NOMO-1 treated with dmso at 0.1 percent for 144 hours (cell line): ENCODE measurements around the gene BUD13.
"Not testable (repeated sequence)": the region's sequence is repeated elsewhere in the genome, so short reads cannot be mapped to it uniquely, and the experiment has no call there.

Source experiments
- DNase-seq: peaks from one replicate; lab custom pipeline; 2025; ENCODE audit not compliant: unreplicated experiment; lab: John Stamatoyannopoulos, UW

Gene BUD13, protein sequence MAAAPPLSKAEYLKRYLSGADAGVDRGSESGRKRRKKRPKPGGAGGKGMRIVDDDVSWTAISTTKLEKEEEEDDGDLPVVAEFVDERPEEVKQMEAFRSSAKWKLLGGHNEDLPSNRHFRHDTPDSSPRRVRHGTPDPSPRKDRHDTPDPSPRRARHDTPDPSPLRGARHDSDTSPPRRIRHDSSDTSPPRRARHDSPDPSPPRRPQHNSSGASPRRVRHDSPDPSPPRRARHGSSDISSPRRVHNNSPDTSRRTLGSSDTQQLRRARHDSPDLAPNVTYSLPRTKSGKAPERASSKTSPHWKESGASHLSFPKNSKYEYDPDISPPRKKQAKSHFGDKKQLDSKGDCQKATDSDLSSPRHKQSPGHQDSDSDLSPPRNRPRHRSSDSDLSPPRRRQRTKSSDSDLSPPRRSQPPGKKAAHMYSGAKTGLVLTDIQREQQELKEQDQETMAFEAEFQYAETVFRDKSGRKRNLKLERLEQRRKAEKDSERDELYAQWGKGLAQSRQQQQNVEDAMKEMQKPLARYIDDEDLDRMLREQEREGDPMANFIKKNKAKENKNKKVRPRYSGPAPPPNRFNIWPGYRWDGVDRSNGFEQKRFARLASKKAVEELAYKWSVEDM

GRCh38 chr11:116772443-116773202 is at the start of gene BUD13:
BUD13 (minus strand) TSS chr11:116772987; CDS start chr11:116772964, 23 bp downstream.
- peak; percentile 81 for DNase-seq

GRCh38 chr11:116822575-116822974 is 49.8 kb upstream of the BUD13 start:
- DNase-seq: no peak

- no peak for DNase-seq
Observed at GRCh38 chr11:116821050-116821918, 48.5 kb upstream of the BUD13 start.

DNA sequence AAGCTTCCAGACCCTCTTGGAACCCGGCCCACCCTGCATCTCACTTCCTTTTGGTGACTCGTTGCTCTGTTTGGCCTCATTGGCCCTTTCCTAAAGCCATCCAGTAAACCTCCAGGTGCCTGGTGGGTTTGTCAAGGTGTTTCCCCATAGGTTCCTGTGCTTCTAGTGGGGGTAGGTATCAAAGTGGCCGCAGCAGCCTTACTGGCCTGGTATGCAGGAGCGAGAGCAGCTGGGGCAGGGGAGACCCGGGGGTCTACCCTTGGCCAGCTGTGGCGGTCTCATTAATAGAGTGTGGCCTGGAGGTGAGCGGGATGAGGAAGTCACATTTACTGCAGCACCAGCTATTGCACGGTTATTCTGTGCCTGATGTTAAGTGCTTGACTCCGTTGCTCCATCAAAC is 46.3 kb upstream of the BUD13 start:
- no peak for DNase-seq

- no peak for DNase-seq
Observed at GRCh38 chr11:116814502-116814901, 41.7 kb upstream of the BUD13 start.

GRCh38 chr11:116813781-116814471 is 41.1 kb upstream of the BUD13 start:
- DNase-seq: no peak

DNA sequence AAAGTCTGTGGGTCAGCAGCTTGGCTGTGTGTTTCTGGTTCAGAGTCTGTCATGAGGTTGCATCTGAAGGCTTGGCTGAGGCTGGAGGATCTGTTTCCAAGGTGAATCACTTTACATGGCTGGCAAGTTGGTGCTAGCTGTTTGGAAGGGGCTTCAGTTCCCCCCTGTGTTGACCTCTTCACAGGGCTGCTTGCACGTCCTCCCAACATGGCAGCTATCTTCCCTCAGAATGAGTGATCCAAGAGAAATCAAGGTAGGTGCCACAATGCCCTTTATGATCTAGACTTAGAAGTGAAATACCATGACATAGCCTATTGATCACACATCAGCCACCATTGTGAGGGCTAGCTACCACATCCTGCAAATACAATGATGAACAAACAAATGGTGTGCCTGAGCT is 40.4 kb upstream of the BUD13 start:
- no peak for DNase-seq

DNA sequence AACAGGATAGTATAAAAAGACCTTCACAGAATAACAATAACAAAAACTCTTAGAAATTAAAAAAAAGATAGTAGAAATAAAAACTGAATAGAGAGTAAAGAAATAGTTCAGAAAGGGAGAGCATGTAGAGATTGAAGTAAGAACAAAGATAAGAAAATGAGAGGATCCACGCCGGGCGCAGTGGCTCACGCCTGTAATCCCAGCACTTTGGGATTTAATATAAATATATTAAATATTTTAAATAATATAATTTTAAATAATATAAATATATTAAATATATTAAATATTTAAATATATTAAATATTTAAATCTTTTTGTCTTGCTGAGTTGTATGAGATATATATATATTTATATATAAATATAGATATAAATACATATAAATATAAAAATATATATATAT is 39.3 kb upstream of the BUD13 start:
- no peak for DNase-seq

GRCh38 chr11:116811194-116811593 is 38.4 kb upstream of the BUD13 start:
- no peak for DNase-seq

DNA sequence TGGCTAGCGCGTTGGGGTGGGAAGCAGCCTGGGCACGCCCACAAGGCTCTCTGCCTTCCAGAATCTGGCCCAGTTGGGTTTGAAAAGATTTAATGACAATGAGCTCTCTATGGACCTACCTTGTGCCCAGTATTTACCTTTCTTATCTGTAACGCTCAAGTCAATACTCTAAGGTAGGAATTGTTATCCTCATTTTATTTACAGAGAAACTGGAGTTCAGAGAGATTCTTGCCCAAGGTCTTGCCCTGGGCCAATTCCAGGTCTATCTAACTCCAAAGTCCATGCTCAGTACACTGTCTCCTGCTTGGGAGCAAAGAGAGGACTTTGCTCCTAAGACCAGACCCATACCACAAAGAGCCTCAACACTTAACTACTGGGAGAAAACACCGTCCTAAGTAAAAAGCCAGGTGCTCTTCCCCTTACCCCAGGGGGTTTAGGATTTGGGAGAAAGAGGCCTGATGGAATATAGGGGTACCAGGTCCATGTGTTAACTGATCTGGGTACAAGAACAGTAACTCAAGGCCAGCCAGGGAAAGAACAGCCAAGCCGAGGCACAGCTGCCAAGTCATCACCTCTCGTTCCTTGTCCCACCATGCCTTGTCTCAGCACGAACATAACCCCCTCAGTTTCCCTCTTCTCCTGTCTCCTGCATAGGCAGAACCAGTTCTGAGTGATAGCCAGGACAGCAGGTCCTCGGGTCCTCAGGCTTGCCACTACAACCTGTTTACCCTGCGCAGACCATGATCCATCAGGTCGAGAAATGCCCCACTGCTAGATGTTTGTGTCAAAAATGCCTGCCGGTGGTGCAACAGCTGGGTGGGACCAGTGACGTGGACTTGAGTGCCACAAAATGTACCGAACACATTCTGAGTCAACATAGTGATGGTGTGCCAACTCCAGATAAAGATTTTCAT is 35.7 kb upstream of the BUD13 start:
- no peak for DNase-seq

- DNase-seq: no peak
Observed at GRCh38 chr11:116807601-116808261, 34.9 kb upstream of the BUD13 start.

DNA sequence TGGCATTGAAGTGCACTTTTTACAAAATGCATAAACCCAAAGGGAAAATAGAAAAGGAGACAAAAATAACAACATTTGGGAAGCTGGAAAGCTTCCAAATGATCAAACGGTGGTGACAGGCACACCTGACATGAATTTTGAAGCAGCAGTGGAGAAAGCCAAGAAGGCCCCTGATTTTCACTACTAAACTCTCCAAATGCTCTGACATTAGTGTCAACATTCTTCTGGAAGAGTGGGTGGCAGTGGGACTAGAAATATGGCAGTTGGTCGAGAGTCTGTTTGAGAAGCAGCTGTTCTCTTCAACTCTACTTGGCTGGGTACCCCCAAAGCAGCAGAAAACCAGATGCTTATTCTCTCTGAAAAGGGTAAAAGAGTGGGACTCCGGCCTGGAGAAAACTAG is 31.2 kb upstream of the BUD13 start:
- DNase-seq: no peak

GRCh38 chr11:116801662-116802061 is 28.9 kb upstream of the BUD13 start:
- DNase-seq: not testable (repeated sequence)

DNA sequence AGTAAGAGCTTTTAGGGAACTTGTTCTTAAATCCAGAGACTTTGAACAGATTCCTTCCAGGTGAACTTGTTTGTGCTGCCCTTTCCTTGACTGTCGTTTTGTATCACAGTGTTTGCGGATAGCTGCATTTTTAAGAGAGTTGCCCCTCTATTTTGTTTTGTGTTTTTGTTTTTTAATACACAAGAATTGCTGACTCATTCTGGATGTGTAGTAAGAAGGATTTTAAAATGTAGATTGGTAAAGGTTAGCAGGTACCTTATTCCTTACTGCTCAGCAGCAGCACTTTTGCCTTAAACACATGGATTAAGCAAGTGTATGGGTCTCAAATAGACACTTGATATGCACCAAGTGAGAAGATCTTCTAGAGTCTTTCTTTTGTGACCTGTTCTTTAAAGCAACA is 27.8 kb upstream of the BUD13 start:
- no peak for DNase-seq

DNA sequence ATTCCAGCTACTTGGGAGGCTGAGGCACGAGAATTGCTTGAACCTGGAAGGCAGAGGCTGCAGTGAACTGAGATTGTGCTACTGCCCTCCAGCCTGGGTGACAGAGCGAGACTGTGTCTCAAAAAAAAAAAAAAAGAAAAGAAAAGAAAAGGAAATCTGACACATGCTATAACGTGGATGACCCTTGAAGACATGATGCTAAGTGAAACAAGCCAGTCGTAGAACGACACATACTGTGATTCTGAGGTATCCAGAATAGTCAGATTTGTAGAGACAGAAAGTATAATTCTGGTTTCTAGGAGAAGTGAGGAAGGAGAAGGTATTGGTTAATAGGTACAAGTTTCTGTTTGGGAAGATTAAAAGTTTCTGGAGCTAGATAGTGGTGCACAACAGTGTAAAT is 25.6 kb upstream of the BUD13 start:
- DNase-seq: no peak

DNA sequence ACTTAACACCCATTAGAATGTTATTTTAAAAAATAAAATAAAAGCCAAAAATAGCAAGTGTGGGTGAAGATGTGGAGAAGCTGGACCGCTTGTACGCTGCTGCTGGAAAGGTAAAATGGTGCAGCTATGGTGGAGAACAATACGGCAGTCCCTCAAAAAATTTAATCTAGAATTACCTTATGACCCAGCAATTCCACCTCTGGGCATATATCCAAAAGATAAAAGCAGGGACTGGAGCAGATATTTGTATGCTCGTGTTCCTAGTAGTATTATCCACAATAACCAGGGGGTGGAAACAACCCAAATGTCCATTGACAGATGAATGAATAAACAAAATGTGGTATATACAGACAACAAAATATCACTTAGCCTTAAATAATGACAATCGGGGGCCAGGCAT is 25.0 kb upstream of the BUD13 start:
- no peak for DNase-seq

GRCh38 chr11:116796548-116796947 is 23.8 kb upstream of the BUD13 start:
- DNase-seq: no peak

GRCh38 chr11:116794851-116795250 is 22.1 kb upstream of the BUD13 start:
- DNase-seq: no peak

GRCh38 chr11:116793772-116794097 is 20.9 kb upstream of the BUD13 start:
- DNase-seq: no peak
